Body of pancreas (tissue), 4 donors: ENCODE measurements around the gene HOOK2.

Source experiments
- POLR2A ChIP-seq, 3 donors: fragments of 450-650 bp; IDR thresholded peaks; one replicate each; pipeline ENCODE4 v1.6.1; 2016; ENCODE audit warnings: antibody characterized with exemption in 3 of 3, mild to moderate bottlenecking in 2 of 3
- TF ChIP-seq, protein P1 (sequence below), 7 experiments: fragments of 450-650 bp in 4 of 7; fragments of 200-600 bp in 3 of 7; sonication (generic) in 3 of 7; IDR thresholded peaks; one replicate each; pipeline ENCODE4 v1.5.1; 2016 to 2019; ENCODE audit warnings: antibody characterized with exemption in 7 of 7

DNA sequence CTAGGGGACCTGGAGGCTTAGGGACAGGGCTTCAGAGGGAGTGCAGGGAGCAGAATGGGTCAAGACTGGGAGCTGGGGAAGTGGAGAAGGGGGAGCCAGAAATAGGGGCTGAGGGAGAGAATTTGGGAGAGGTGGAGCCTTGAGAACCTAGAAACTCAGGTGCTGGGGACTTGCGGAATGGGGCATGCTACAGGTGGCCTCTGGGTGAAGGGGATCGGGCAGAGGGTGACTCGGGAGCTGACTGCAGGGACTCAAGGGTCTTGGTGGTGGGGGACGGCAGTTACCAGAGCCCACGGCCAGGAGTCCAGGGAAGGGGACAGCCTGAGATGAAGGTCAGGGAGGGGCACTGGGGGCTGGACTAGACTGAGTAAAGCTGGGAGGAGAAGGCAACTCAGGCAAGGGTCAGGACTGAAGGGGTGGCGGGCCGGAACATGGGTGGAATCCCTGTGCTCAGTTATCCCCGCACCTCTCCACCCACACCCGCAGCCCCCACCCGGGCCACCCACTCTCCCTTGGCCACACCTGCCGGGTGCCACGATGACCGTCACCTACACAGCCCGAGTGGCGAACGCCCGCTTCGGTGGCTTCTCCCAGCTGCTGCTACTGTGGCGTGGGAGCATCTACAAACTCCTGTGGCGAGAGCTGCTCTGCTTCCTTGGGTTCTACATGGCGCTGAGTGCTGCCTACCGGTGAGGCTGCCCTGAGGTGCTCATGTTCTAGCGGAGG, 23.1 kb downstream of the HOOK2 start:
- TF ChIP-seq, protein P1, sequence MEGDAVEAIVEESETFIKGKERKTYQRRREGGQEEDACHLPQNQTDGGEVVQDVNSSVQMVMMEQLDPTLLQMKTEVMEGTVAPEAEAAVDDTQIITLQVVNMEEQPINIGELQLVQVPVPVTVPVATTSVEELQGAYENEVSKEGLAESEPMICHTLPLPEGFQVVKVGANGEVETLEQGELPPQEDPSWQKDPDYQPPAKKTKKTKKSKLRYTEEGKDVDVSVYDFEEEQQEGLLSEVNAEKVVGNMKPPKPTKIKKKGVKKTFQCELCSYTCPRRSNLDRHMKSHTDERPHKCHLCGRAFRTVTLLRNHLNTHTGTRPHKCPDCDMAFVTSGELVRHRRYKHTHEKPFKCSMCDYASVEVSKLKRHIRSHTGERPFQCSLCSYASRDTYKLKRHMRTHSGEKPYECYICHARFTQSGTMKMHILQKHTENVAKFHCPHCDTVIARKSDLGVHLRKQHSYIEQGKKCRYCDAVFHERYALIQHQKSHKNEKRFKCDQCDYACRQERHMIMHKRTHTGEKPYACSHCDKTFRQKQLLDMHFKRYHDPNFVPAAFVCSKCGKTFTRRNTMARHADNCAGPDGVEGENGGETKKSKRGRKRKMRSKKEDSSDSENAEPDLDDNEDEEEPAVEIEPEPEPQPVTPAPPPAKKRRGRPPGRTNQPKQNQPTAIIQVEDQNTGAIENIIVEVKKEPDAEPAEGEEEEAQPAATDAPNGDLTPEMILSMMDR (IDR thresholded peaks at IDR 0.05) = no peak
- TF ChIP-seq POLR2A (IDR thresholded peaks at IDR 0.05) = no peak
